HG03280 (cell line): ENCODE data around the gene TRAPPC8.
A peak's percentile ranks its signal among the peaks of the same experiment; 100 is the strongest.
"Not testable (repeated sequence)": the region's sequence is repeated elsewhere in the genome, so short reads cannot be mapped to it uniquely, and the experiment has no call there.

Experiments
- ATAC-seq: cut with Tn5 transposase; IDR thresholded peaks from one replicate; pipeline ENCODE4 v1.9.1; 2021; ENCODE audit warnings: mild to moderate bottlenecking, moderate library complexity; ENCODE audit not compliant: unreplicated experiment

TRAPPC8 gene, protein sequence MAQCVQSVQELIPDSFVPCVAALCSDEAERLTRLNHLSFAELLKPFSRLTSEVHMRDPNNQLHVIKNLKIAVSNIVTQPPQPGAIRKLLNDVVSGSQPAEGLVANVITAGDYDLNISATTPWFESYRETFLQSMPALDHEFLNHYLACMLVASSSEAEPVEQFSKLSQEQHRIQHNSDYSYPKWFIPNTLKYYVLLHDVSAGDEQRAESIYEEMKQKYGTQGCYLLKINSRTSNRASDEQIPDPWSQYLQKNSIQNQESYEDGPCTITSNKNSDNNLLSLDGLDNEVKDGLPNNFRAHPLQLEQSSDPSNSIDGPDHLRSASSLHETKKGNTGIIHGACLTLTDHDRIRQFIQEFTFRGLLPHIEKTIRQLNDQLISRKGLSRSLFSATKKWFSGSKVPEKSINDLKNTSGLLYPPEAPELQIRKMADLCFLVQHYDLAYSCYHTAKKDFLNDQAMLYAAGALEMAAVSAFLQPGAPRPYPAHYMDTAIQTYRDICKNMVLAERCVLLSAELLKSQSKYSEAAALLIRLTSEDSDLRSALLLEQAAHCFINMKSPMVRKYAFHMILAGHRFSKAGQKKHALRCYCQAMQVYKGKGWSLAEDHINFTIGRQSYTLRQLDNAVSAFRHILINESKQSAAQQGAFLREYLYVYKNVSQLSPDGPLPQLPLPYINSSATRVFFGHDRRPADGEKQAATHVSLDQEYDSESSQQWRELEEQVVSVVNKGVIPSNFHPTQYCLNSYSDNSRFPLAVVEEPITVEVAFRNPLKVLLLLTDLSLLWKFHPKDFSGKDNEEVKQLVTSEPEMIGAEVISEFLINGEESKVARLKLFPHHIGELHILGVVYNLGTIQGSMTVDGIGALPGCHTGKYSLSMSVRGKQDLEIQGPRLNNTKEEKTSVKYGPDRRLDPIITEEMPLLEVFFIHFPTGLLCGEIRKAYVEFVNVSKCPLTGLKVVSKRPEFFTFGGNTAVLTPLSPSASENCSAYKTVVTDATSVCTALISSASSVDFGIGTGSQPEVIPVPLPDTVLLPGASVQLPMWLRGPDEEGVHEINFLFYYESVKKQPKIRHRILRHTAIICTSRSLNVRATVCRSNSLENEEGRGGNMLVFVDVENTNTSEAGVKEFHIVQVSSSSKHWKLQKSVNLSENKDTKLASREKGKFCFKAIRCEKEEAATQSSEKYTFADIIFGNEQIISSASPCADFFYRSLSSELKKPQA (N-terminal part only)

GRCh38 chr18:31942999-31943877 is at the start of gene TRAPPC8:
Gene TRAPPC8, minus strand, starts transcription at chr18:31943128. Its CDS starts 364 bp downstream, at chr18:31942764.
- ATAC-seq, result peak; percentile 83

DNA sequence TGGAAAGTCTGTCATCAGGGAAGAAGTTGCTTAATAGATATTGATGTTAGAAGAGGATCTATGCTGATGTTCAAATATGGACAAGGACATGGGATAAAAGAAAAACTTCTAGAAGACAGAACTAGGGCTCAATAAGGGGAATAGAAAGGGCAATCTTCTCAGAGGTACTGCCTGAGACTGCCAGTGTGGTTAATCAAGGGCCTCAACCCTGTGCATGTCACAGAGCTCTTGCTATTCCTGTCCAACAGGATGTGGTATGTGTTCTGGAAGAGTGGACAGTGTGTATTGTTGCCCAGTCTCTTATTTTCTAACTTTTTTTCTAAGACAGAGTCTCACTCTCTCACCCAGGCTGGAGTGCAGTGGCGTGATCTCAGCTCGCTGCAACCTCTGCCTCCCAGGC is 47.9 kb upstream of the TRAPPC8 start:
- peak; percentile 80 for ATAC-seq

GRCh38 chr18:31983976-31984375 is 41.0 kb upstream of the TRAPPC8 start:
- no peak for ATAC-seq

DNA sequence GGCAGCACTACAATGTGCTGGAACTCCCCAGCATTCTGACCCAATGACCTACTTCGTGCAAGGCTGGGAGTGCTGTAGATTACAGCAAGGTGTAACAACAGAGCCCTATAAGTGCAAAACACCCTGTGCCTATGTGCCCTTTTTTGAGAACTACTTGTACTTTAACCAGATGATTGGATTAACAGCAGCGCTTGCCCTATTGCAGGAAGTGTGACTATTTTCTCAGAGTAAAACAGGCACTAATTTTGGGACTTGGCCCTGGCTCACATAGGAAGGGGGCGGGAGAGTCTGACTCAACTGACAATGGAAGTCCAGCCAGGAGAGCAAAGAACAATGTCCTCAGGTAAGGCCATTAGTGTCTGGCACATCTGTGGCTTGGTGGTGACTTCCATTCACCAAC is 40.1 kb upstream of the TRAPPC8 start:
- ATAC-seq, result no peak

DNA sequence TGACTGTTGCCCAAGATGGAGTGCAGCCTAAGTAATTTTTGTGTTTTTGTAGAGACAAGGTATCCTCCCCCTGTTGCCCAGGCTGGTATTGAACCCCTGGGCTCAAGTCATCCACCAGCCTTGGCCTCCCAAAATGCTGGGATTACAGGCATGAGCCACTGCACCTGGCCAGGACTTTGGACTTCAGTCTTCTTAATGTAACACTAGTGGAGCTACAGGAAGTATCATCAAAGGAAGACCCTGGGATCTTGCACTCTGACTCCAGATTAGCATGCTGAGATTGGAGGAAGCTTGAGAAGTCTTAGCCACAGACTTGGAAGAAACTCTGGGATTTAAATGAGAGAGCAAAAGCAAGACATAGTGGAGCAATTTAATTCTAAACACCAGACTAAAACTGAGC is 37.9 kb upstream of the TRAPPC8 start:
- no peak for ATAC-seq

- ATAC-seq, result no peak
Measured at GRCh38 chr18:31979714-31980113, 36.8 kb upstream of the TRAPPC8 start.

DNA sequence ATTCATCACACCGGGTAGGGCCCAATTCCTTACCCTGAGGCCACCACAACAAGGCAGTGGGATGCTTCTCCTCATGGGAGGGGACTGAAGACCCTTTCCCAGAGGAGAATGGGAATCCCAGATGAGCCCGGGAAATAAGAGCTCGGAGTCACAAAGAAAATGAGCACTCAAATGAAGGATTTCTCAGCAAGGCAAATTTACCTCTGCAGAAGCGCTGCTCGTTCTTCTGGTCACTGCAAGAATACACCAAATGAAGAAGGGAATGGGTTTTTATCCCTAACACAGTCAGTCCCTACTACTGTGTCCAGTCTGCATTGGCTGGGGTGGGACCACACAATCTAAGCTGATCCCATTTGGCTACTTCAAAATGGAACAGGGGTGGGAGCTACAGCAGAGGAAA is 35.7 kb upstream of the TRAPPC8 start:
- no peak for ATAC-seq

DNA sequence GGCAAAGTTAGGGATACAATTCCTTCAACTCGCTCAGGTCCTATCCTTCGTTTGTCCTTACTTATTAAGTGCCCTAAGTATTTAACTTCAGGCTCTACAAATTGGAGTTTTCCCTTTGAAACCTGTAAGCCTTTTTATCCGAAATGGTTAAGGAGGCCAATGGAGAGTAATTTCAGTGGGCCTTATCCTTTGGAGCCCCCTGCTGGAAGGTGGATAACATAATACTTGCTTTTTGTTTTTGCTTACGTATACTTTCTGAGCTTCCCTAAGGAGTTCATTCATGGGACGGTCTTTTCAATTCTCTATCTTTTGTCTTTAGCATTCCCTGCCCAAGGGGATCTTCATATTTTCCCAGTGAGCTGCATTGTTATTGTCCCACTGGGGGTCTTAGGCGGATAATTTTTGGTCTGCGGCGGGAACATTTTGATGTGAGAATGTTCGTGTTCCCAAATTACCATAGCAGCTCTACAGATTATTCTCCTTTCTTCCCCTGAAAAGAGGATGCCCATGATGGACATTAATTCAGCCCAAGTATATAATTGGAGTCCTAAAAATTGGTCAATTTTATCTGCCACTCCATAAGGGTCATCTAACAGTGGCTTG is 34.4 kb upstream of the TRAPPC8 start:
- ATAC-seq, result no peak

GRCh38 chr18:31976242-31976641 is 33.3 kb upstream of the TRAPPC8 start:
- ATAC-seq, result no peak

- no peak for ATAC-seq
Measured at GRCh38 chr18:31973929-31974546, 31.1 kb upstream of the TRAPPC8 start.

DNA sequence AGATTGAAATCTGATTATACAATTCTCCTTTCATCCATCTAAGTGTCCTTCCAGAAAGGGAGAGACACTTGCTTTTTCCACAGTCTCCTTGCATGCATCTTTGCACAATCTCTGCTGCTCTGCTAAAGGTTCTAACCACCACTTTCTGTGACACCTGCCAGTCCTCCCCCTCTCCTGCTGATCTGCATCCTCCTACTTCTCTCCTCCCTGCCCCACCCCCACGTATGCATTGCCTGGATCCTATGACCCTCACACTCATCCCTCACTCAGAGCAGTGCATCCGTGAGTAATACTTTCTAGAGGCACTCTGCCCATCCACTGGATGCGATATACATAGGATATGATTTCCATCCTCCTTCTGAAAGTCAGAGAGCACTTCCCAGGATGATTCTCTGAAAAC is 27.7 kb upstream of the TRAPPC8 start:
- no peak for ATAC-seq

- ATAC-seq, result no peak
Measured at GRCh38 chr18:31965316-31965970, 22.5 kb upstream of the TRAPPC8 start.

- ATAC-seq, result no peak
Measured at GRCh38 chr18:31957728-31958127, 14.8 kb upstream of the TRAPPC8 start.

DNA sequence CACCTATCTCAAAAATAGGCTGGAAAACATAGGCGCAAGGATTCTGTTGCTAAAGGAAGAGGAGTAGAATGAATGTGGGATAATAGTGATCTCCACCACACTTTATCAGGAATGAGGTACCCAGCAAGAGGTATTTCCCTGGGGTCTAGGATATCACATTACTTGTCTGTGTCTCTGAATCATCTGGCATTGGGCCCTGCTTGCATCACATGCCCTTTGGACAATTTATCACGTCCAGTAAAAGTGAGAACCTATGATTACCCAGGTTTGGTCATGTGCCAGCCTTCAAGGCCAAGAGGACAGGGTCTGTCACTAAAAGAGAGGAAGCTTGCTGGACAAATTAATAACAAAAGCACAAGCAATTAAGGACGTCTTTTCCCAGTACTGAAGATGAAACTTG is 11.4 kb upstream of the TRAPPC8 start:
- no peak for ATAC-seq

DNA sequence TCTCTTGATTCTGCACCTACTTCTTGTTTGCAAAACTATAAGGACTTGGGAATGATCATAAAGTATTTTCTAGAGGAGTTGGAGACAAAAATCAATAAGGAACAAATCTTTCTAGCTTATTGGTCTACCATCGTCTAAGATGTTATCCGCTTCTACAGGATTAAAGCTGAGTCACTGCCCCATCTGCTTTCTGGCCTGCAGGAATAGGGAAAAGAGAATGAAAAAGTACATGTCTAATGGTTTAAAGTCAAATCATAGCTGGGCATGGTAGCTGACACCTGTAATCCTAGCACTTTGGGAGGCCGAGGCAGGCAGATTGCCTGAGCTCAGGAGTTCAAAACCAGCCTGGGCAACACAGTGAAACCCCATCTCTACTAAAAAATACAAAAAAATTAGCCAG is 10.8 kb upstream of the TRAPPC8 start:
- ATAC-seq, result not testable (repeated sequence)

DNA sequence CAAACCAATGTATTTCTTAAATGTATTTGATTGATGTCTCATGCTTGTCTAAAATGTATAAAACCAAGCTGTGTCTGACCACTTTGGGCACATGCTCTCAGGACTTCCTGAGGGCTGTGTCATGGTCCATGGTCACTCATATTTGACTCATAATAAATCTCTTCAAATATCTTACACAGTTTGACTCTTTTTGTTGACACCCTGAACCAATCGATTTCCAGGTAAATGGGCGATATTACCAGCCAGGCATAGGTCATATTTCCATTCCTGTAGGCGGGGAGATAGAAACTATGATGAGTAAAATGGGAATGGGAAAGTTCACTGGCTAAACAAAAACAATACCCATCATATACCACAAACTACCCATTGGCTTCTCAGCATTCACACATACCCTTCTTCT is 9.3 kb upstream of the TRAPPC8 start:
- no peak for ATAC-seq

- no peak for ATAC-seq
Measured at GRCh38 chr18:31950583-31950982, 7.7 kb upstream of the TRAPPC8 start.

DNA sequence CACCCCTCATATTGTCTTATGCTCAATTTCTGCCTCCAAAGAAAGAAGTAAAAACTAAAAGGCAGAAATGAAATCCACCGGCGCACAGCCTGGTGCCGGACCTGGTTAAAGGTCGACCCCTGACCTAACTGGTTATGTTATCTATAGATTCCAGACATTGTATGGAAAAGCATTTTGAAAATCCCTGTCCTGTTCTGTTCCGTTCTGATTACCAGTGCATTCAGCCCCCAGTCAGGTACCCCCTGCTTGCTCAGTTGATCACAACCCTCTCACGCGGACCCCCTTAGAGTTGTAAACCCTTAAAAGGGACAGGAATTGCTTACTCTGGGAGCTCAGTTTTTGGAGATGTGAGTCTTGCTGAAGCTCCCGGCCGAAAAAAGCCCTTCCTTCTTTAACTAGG is 5.4 kb upstream of the TRAPPC8 start:
- not testable (repeated sequence) for ATAC-seq
